OCI-LY7 (cell line): ENCODE measurements around the gene HEYL.

Experiments
- EZH2phosphoT487 ChIP-seq: fragments of 200-600 bp; sonication (generic); IDR thresholded peaks from 2 replicates; pipeline ENCODE4 v1.6.1; 2018; ENCODE audit warnings: low read depth, borderline replicate concordance, mild to moderate bottlenecking, mixed run types, antibody characterized with exemption, low read length, moderate library complexity, mixed read lengths
- TF ChIP-seq, protein P1 (sequence below): fragments of 200-600 bp; sonication (generic); conservative IDR thresholded peaks from 2 replicates; pipeline ENCODE4 v1.5.1; 2014; ENCODE audit warnings: mild to moderate bottlenecking, antibody characterized with exemption, low read length, moderate library complexity, mixed read lengths

DNA sequence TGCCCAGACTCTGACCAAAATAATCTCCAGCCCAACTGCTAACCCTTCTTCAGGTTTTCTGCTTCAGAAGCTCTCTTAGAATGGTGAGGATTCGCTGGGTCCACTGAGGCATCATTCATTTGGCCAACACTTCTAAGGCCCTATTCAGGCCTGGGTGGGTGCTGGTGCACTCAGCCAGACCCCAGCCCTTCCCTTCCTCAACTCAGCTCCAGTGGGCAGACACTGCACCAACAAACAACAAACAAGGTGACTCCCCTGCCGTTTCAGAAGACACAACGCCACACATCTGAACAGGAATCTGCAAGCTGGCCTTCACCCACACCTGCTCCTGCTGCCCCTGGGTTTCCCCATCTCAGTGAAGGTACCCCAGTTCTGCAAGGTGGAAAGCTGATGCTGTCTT, 6.0 kb downstream of the HEYL start:
- TF ChIP-seq, protein P1, sequence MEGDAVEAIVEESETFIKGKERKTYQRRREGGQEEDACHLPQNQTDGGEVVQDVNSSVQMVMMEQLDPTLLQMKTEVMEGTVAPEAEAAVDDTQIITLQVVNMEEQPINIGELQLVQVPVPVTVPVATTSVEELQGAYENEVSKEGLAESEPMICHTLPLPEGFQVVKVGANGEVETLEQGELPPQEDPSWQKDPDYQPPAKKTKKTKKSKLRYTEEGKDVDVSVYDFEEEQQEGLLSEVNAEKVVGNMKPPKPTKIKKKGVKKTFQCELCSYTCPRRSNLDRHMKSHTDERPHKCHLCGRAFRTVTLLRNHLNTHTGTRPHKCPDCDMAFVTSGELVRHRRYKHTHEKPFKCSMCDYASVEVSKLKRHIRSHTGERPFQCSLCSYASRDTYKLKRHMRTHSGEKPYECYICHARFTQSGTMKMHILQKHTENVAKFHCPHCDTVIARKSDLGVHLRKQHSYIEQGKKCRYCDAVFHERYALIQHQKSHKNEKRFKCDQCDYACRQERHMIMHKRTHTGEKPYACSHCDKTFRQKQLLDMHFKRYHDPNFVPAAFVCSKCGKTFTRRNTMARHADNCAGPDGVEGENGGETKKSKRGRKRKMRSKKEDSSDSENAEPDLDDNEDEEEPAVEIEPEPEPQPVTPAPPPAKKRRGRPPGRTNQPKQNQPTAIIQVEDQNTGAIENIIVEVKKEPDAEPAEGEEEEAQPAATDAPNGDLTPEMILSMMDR: no peak
- no peak for TF ChIP-seq EZH2phosphoT487
